GM12873 (cell line): Measurements from ENCODE around the gene CHRNA4.

Source experiments
- CTCF ChIP-seq: IDR thresholded peaks from 2 replicates; pipeline ENCODE4 v1.5.1; 2012; ENCODE audit warnings: low read depth, mild to moderate bottlenecking, moderate library complexity, low read length, control low read depth; ENCODE audit not compliant: insufficient read depth; ENCODE audit errors: missing control alignments

The CHRNA4 gene

GRCh38 chr20:63396300-63396699 lies 35.2 kb upstream of the CHRNA4 start:
- TF ChIP-seq CTCF, result no peak

GRCh38 chr20:63395723-63396122 lies 34.6 kb upstream of the CHRNA4 start:
- no peak for TF ChIP-seq CTCF

- TF ChIP-seq CTCF, result no peak
These were observed 33.8 kb upstream of the CHRNA4 start for GRCh38 chr20:63394920-63395455.

GRCh38 chr20:63394069-63394919 lies 33.1 kb upstream of the CHRNA4 start:
- no peak for TF ChIP-seq CTCF

GRCh38 chr20:63393566-63393965 lies 32.4 kb upstream of the CHRNA4 start:
- no peak for TF ChIP-seq CTCF

- no peak for TF ChIP-seq CTCF
These were observed 31.6 kb upstream of the CHRNA4 start for GRCh38 chr20:63392465-63393365.

GRCh38 chr20:63387917-63388316 lies 26.8 kb upstream of the CHRNA4 start:
- no peak for TF ChIP-seq CTCF
